Globus pallidus (tissue), 1 donor: Measurements from ENCODE around the gene CEACAM21.

Experiments used
- DNase-seq: peaks from one replicate; pipeline ENCODE4 v3.0.0-alpha.2; 2015; ENCODE audit warnings: low spot score

CEACAM21 gene

DNA sequence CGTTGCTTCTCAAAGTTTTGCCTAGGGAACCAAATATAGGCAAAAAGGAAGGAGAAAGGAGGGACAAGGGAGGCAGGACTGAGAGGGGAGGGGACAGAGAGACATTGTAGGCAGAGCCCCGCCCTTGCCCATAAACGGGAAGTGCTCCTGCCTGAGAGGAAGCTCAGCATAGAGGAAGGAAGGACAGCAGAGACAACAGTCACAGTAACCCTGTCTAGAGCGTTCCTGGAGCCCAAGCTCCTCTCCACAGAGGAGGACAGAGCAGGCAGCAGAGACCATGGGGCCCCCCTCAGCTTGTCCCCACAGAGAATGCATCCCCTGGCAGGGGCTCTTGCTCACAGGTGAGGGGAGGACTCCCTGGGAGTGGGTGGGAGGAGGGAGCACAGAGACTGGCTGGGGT lies at the start of gene CEACAM21:
Gene CEACAM21, plus strand, starts transcription at position 169 of the 400 bp plus-strand sequence. Its CDS starts 109 bp downstream, at position 278.
- peak; percentile 62 for DNase-seq

DNA sequence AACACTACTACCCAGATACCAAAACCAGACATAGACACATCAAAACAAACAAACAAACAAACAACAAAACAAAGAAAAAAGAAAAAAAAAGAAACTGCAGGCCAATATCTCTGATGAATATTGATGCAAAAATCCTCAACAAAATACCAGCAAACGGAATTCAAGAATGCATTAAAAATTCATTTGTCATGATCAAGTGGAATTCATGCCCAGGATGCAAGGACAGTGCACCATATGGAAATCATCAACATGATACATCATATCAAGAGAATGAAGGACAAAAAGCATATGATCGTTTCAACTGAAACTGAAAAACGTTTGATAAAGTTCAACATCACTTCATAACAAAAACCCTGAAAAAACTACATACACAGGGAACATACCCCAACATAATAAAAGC lies 48.9 kb upstream of the CEACAM21 start:
- DNase-seq = no peak

DNA sequence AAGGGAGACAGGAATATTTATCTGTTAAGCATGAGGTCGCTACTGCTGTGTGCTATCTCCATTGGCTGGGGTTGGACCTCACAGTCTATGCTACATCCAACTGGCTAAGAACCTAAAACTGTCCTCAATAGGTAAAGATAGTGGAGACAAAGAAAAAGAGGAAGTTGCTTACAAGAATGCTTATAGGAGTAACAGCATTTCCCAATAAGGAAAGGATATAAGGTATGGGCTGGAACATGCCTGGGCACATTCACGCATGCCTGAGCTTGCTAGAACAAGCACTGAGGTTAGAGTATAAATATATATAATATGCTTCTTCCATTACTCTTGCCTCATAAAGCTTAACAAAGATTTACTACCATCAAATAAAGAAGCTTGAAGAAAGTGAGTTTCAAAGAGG lies 47.9 kb upstream of the CEACAM21 start:
- DNase-seq = no peak

DNA sequence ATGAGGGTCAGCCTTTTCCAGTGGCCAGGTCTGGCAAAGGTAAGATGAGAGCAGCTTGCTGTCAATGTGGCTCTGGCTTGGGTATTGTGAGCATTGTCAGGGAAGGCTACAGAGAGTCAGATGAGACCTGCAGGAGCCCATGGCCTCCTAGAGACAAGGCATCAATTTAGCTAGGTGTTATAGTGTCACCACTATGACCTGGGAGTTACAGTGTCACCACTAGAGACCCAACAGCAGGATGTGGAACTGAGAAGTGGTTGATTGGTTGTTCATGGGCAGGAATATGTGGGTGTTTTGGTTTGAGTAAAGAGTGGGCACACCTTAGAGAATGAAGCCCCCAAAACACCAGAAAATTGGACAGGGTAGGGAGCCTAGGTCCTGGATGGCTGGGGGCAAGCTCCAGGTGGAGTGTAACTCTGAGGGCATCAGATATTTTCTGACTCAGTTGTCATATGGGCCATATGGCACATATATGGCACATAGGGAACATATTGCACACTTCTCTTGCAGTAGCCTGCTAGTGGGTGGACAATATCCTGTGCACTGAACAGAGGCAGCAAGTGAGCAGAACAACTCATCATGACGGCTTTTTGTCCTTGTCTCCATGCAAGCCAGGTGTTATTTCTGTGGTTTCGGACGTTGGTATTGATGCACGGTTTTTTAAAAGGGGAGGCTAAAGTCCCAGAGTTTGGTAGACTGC lies 46.3 kb upstream of the CEACAM21 start:
- no peak for DNase-seq

DNA sequence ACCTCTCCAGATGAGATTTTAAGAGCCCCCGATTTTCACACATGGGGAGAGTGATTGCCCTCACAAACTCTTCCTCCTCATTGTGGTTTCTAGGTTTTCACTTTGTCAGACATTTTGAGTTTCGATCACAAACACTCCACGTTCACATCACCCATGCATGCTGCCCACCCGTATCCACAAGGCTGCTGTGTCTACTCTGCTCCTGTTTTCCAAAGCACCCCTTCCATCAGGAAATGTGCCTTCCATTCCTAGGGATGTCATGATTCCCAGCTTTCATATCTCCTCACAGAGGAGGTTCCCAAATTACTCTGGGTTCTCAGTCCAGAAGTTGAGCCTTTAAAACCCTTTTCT lies 45.8 kb upstream of the CEACAM21 start:
- no peak for DNase-seq

DNA sequence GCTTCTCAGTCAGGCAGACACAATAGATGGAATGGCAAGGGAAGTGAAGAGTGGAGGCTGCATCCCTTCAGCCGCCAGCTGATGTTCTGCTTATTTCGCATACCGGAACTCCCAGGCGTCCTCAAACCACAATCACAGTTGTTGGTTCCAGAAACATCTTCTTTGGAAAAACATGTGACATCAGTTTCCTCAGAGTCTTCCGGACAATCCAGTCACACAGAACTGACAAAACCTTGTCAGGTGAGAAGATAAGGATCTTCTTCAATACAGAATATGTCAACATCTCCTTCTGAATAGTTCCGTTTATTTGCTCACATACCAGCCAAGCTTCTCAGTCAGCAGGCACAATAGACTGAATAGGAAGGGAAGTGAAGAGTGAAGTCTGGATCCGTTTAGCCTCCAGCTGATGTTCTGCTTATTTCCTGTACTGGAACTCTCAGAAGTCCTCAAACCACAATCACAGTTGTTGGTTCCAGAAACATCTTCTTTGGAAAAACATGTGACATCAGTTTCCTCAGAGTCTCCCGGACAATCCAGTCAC lies 45.1 kb upstream of the CEACAM21 start:
- peak; percentile 28 for DNase-seq

DNA sequence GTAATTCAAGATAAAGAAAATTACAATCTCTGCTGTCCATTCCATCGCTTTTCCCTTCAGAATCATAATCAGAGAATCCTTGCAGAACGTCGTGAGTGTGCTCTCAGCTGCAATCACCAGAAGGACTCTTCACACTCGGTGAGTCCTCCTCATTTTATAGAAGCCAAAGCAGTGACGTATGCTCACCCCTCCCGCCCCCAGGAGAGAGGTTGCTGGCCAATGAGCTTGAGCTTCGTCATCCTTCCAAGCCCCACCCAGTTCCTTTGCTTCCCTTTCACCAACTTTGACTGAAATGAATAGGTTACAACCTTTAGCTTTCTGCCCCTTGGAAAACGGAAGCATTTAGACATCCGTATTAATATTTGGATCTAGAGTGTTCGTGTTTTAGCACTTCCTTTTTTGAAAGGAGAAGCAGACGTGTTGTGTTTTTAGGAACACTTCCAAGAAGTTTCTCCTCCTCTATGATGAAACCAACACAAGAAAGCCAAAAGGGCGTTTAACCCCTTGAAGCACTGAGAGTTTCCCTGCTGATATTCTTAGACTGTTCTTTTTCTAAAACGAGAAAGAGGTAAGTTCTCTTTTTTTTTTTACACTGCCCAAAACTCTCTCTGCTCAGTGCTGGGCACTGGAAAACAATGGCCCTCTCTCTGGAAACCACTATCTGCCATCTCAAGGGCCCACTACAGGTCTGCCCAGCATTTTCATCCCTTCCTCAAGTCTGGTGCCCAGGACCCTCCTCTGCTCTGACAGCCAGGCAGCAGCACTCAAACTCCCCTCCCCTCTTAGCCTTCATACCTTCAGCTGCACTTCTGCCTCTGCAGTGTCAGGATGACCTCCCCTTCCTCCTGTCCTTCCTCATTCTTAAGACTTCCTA lies 44.3 kb upstream of the CEACAM21 start:
- peak; percentile 64 for DNase-seq

DNA sequence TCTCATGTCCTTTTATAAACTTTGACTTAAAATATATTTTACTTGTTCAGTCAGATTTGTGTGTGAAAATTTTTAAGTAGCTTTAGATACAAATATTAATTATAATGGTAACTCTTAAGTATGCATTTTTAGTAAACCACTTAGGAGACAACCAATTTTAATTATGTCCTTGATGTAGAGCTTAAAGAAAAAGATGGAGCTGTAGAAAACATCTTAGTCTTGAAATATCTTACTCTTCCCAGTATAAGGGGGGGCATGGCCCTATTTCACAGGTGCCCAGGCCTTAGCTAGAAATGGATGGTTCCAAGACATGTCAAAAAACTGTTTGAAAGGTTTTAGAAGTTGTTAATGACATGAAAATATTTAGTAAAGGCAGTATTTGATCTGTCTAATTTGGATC lies 43.4 kb upstream of the CEACAM21 start:
- DNase-seq = no peak

DNA sequence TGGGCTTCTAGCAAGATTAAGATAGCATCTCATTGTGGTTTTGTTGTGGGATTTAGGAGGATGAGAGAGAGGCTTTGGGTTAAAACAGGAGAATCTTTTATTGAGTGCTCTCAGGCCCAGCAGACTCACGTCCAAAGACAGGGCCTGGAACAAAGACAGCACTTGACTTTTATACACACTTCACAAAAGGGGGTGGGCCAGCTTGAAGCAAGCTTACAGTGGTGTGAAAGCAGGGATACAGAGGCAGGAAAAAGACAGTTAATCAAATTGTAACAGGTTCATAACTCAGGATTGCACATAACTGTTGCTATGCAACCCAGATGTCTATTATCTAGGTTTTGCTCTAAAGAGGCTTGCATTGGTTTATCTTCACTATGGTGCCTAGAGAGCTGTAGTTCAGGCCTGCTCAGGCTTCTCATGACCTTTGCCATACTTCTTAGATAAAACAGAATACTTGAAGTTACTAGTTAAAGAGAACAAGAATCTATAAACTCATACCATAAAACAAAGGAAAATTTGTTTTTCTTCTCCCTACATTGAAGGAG lies 42.2 kb upstream of the CEACAM21 start:
- no peak for DNase-seq

DNA sequence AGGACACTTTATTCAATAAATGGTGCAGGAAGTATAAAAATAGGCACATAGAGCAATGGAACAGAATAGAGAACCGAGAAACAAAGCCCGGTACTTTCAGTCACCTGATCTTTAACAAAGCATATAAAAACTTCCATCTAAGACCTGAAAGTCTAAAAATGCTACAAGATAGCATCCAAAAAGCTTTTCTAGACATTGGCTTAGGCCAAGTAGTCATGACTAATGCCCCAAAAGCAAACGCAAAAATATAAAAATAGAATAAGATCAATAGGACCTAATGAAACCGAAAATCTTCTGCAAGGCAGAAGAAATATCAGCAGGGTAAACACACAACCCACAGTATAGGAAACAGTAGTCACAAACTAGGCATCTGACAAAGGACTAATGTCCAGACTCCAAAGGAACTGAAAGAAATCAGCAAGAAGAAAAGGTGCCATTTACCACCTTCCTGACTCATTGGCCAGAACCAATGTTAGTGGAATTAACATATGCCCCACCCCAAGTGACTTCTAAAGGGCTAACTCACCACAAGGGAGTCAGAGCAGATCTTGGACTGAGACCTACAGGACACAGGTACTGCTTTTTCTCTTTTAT lies 40.8 kb upstream of the CEACAM21 start:
- DNase-seq = no peak

DNA sequence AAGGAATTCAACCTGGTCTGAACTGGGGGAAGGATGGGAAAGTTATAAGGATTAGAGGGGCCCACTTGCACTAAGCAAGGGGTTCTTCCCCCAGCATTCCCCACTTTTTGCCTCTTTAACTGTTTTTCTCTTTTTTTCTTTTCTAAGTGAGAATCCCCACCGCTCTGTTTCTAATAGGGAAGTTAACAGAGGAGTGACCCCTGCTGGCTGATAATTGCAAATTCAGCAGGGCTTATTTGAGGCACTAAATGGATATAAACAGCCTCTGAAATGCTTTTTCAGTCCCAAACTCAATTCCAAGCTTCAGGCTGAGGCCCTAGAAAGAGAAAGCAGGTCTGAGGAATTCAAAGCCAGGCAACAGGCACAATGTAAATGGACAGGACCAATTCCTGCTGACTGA lies 38.2 kb upstream of the CEACAM21 start:
- no peak for DNase-seq

DNA sequence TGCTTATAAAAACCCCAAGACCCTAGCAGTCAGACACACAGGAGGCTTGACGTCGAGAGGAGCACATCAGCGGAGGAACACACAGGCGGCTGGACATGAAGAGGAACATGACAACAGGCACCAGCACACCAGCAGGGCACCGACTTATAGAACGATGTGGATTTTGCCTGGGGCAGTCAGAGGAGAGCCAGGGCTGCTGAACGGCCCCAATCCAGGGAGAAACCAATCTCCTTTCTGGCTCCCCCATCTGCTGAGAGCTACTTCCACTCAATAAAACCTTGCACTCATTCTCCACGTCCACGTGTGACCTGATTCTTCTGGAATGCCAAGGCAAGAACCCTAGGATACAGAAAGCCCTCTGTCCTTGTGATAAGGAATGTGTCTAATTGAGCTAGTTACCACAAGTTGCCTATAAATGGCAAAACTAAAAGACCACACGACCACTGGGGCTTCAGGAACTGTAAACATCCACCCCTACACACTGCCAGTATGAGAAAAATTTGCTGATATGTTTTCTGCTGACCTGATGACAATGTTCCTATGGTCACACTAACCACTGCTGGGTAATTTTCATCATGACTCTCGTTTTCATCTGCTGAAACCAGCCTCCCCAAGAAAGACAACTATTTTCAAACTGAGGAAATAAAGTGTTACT lies 35.8 kb upstream of the CEACAM21 start:
- DNase-seq = no peak

DNA sequence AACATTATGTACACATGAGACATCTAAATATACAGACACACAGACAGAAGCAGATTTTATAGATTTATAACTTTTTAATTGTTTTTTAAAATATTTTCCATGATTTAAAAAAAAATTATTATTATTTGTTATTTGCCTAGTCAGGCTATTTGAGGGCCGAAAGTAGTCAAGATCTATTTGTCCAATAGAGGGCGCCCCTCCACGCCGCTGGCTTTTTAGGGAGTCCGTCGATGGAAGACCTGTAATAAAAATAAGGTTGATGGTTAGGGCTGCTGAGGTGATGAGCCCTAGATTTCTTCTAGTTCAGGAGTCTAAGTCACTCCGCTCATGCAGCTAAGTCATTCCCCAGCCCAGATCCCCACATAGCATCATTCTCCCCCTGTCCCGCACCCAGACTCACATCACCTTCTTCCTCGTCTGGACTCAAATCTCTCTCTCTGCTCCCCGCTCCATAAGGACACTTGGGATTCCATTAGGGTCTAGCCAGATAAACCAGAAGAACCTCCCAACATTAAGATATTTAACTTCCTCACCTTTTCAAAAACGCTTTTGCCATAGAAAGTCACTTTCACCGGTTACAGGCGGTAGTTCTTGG lies 33.9 kb upstream of the CEACAM21 start:
- DNase-seq = peak; percentile 19

DNA sequence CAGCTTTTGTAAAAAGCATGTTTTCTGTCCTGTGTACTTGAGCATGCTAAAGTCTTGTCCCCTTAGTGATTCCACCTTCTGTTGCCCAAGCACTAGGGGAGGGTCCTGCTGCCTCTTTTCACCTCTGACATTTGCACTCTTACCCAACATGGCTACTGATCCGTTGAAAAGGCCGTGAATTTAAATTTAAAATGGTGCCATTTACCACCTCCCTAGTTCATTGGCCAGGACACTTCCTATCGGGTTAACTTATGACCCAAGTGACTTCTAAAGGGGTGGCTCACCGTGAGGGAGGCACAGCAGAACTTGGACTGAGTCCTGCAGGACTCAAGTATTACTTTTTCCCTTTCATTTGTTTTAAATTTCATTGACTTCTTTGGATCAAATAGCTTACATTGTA lies 33.3 kb upstream of the CEACAM21 start:
- no peak for DNase-seq

DNA sequence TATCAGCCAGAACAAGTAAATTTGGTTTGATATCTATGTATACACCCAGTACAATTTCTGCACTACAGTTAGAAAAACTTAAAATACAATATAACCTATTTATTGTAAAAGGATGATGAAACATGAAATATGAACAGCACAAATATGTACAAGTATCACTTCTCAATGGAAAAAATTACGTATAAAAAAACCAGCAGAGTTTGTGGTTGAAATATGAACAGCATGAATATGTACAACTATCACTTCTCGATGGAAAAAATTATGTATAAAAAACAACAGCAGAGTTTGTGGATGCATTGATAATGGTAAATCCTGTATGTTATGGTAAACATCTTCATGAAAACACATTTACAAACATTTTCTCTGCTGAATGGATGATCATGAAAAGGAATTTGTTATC lies 32.4 kb upstream of the CEACAM21 start:
- DNase-seq = no peak

DNA sequence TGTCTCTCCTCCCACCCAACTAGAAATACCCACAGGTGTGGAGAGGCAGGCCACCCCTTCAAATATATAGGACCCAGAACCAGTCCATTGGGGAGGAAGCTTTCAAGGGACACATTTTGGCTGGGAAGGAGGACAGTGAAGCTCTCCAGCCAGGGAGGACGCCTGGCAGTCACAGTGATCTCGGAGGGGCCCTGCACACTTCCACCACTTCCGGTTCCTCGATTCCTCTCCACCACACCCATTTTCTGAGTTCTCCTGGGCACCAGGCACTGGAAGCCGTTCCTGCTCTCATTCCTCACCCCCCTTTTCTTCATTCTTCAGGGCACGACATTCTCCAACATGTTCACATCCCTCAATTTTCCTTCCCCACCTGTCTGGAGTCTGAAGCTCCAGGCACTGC lies 30.4 kb upstream of the CEACAM21 start:
- DNase-seq = no peak

DNA sequence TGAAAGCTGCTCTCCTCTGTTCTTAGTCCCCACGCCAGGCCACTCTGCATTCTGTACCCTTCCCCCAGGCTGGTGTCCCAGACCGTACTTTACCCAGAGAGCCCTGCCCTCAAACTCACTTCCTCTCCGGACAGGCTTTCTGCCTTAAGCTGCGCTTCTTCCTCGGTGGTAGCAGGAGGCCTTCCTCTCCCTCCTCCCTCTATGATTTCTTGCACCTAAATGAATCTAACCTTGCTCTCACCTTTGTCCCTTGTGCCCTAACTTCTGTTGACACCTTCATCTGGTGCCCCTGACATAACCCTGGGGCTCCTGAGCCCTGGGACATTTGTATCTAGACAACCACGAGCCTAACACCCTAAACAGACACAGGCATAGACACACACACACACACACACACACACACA lies 29.6 kb upstream of the CEACAM21 start:
- DNase-seq = peak; percentile 33

DNA sequence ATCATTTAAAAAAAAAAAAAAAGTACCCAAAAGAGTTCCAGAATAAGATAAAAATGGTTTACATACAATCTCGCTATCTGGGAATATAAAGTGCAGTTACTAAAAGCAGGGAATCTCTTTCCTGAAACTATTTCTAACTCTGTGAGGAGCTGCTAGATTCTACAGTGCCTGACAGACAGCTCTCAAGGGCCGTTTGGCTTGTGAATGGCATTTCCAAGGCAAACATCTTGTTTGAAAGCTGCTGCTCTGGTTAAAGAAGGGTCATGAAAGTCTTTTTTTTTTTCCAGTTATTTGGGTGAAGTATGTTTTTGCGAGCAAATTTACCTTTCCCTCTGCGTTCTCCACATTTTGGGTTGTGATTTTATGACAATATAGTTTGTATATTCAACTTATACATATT lies 29.0 kb upstream of the CEACAM21 start:
- DNase-seq = no peak

DNA sequence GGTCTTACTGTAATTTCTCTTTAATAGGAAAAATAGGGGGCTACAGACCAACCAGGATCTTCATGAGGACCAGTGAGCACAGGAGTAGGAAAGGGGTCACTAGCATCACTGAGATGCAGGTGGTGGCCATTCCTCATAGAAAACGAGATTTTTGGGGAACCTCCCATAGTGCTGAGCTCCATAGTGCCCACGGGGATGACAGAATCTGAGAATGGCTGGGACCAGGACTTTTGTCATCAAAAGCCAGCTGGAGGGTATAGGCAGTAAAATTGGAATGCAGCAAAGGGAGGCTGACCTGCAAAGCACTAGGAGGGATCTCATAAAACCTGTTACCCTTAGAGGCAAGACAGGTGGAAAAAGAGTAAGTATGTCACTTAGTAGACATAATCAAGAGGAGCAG lies 28.4 kb upstream of the CEACAM21 start:
- no peak for DNase-seq

DNA sequence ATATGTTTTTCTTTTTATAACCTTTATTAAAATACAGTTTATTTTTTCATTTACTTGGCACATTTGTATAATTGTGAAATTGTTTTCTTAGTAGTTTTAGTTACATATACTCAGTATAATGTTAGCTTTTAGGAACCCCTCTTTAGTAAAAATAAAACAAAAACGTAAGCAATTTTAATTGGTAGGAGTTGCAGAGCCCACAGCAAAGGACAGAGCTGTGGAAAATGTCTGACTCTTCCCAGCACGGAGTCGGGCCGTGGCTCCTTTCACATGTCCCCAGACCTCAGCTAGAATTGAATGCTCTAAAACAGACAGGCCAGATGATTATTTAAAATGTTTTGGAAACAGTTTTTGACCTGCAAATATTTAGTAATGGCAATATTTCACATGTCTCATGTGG lies 27.9 kb upstream of the CEACAM21 start:
- no peak for DNase-seq

DNA sequence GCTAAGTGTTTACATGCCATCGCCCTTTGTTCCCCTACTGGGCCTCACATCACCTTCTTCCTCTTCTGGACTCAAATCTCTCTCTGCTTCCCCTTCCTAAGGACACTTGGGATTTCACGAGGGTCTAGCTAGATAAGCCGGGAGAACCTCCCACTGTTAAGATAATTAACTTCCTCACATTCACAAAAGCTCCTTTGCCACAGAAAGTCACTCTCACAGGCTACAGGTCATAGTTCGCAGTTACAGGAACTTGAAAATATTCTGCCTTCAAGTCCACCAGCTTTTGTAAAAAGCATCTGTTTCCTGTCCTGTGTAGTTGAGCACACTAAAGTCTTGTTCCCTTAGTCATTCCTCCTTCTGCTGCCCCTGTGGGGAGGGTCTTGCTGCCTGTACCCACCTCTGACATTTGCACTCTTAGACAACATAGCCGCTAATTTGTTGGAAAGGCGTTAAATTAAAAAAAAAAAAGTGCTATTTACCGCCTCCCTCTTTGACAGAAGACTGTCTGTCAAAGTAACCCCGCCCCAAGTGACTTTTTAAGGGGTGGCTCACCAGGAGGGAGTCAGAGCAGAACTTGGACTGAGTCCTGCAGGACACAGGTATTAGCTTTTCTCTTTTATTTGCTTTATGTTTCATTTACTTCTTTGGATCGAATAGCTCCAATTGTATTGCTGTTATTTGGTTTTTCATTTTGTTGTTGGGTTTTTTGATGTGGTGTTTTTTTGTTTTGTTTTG lies 26.8 kb upstream of the CEACAM21 start:
- peak; percentile 29 for DNase-seq
